Measurements from ENCODE around the gene EXOC3L2.
"Not testable (repeated sequence)": the region's sequence is repeated elsewhere in the genome, so short reads cannot be mapped to it uniquely, and the experiment has no call there.

The EXOC3L2 gene

GRCh38 chr19:45245334-45245787 lies at the start of gene EXOC3L2:
Gene EXOC3L2, minus strand, starts transcription at chr19:45245407. Its CDS starts 6,362 bp downstream, at chr19:45239045.
- DNase-seq (ENCODE audit: low spot score), result peak; percentile 61

- DNase-seq (ENCODE audit: low spot score), result no peak
Observed at GRCh38 chr19:45294291-45295029, 49.3 kb upstream of the EXOC3L2 start.

- DNase-seq (ENCODE audit: low spot score), result no peak
Observed at GRCh38 chr19:45293682-45294081, 48.5 kb upstream of the EXOC3L2 start.

GRCh38 chr19:45291834-45292233 lies 46.6 kb upstream of the EXOC3L2 start:
- no peak for DNase-seq (ENCODE audit: low spot score)

- DNase-seq (ENCODE audit: low spot score), result no peak
Observed at GRCh38 chr19:45290381-45290931, 45.2 kb upstream of the EXOC3L2 start.

- DNase-seq (ENCODE audit: low spot score), result no peak
Observed at GRCh38 chr19:45283443-45284033, 38.3 kb upstream of the EXOC3L2 start.

- DNase-seq (ENCODE audit: low spot score), result no peak
Observed at GRCh38 chr19:45280471-45280961, 35.3 kb upstream of the EXOC3L2 start.

- no peak for DNase-seq (ENCODE audit: low spot score)
Observed at GRCh38 chr19:45279587-45280192, 34.5 kb upstream of the EXOC3L2 start.

GRCh38 chr19:45278087-45278486 lies 32.9 kb upstream of the EXOC3L2 start:
- DNase-seq (ENCODE audit: low spot score), result no peak

- DNase-seq (ENCODE audit: low spot score), result no peak
Observed at GRCh38 chr19:45276284-45276687, 31.1 kb upstream of the EXOC3L2 start.

GRCh38 chr19:45275370-45275971 lies 30.3 kb upstream of the EXOC3L2 start:
- no peak for DNase-seq (ENCODE audit: low spot score)

GRCh38 chr19:45273521-45273855 lies 28.3 kb upstream of the EXOC3L2 start:
- no peak for DNase-seq (ENCODE audit: low spot score)

- no peak for DNase-seq (ENCODE audit: low spot score)
Observed at GRCh38 chr19:45271735-45272108, 26.5 kb upstream of the EXOC3L2 start.

GRCh38 chr19:45271098-45271734 lies 26.0 kb upstream of the EXOC3L2 start:
- peak; percentile 12 for DNase-seq (ENCODE audit: low spot score)

- not testable (repeated sequence) for DNase-seq (ENCODE audit: low spot score)
Observed at GRCh38 chr19:45269939-45270338, 24.7 kb upstream of the EXOC3L2 start.

- DNase-seq (ENCODE audit: low spot score), result peak; percentile 9
Observed at GRCh38 chr19:45267296-45267695, 22.1 kb upstream of the EXOC3L2 start.

- no peak for DNase-seq (ENCODE audit: low spot score)
Observed at GRCh38 chr19:45265375-45265774, 20.2 kb upstream of the EXOC3L2 start.

GRCh38 chr19:45264781-45265317 lies 19.6 kb upstream of the EXOC3L2 start:
- DNase-seq (ENCODE audit: low spot score), result no peak

- DNase-seq (ENCODE audit: low spot score), result no peak
Observed at GRCh38 chr19:45263013-45263412, 17.8 kb upstream of the EXOC3L2 start.

- no peak for DNase-seq (ENCODE audit: low spot score)
Observed at GRCh38 chr19:45262570-45262969, 17.4 kb upstream of the EXOC3L2 start.

GRCh38 chr19:45258862-45259261 lies 13.7 kb upstream of the EXOC3L2 start:
- no peak for DNase-seq (ENCODE audit: low spot score)

- DNase-seq (ENCODE audit: low spot score), result no peak
Observed at GRCh38 chr19:45256836-45257235, 11.6 kb upstream of the EXOC3L2 start.

Measured in iPS-NIHi11 (cell line).